HCT116 (cell line): ENCODE data around the gene SDF4. TPM values are rescaled to one million over a fixed set of nuclear protein-coding genes. Genes with fewer than 3 reads are reported as not detected.

Source experiments
- ATAC-seq: fragments of 200-7000 bp; cut with Tn5 transposase; 2 replicates; pipeline ENCODE4 v1.9.1; 2020; ENCODE audit warnings: mild to moderate bottlenecking, moderate library complexity
- BruUV-seq: library from RNA; stranded (reverse); fragments of 400-500 nt; replicated peaks from 2 replicates; lab custom pipeline; 2021; lab: Mats Ljungman, UMichigan
- CTCF ChIA-PET: fragments of 300-600 bp; sonication (Branson Sonifier 250); formaldehyde crosslinking; loops from one replicate; lab custom pipeline; 2021; ENCODE audit warnings: antibody characterized with exemption; lab: Charles Lee
- POLR2A ChIA-PET: fragments of 300-600, 350-600 bp; sonication (Branson Sonifier 250); formaldehyde crosslinking; loops from one replicate; lab custom pipeline; 2021; ENCODE audit warnings: antibody characterized with exemption; lab: Charles Lee
- RAD21 ChIA-PET, 2 experiments: fragments of 300-600 bp; sonication (Branson Sonifier 250); formaldehyde crosslinking; loops; one replicate each; lab custom pipeline; 2023; ENCODE audit warnings: low total read pairs in 2 of 2; ENCODE audit not compliant: uncharacterized antibody in 2 of 2, unreplicated experiment in 2 of 2, low non-redundant PET in 1 of 2; lab: Charles Lee
- DNase-seq: peaks from one replicate; pipeline ENCODE4 v3.0.0-alpha.2; 2010; ENCODE audit warnings: low read depth, low spot score
- H2AFZ ChIP-seq: fragments of 200-600 bp; shearing (Covaris generic), sonication (generic); 2 replicates; pipeline ENCODE4 v1.6.1; 2017; ENCODE audit warnings: low read depth, mixed run types, mixed read lengths, antibody characterized with exemption, low read length; ENCODE audit not compliant: poor library complexity, severe bottlenecking
- H3K27ac ChIP-seq: 2 replicates; pipeline ENCODE4 v1.5.1; 2012; ENCODE audit warnings: low read depth, low read length
- H3K27me3 ChIP-seq: fragments of 200-600 bp; sonication (generic); 2 replicates; pipeline ENCODE4 v1.6.1; 2016; ENCODE audit warnings: mixed run types, low read length, mixed read lengths; ENCODE audit not compliant: insufficient read depth
- H3K36me3 ChIP-seq, 2 experiments: fragments of 200-500 bp in 1 of 2; fragments of 200-600 bp in 1 of 2; sonication (Bioruptor generic) in 1 of 2; sonication (generic) in 1 of 2; 2 replicates each; pipeline versions ENCODE4 v1.5.1 to v1.6.1; 2014 to 2016; ENCODE audit warnings: low read length in 2 of 2, inconsistent platforms in 1 of 2, mixed read lengths in 1 of 2, mixed run types in 1 of 2; ENCODE audit not compliant: insufficient read depth in 2 of 2, control insufficient read depth in 1 of 2
- H3K4me1 ChIP-seq, 2 experiments: fragments of 200-600 bp in 1 of 2; sonication (generic) in 1 of 2; 2 replicates each; pipeline versions ENCODE4 v1.5.1 to v1.6.1; 2012 to 2017; ENCODE audit warnings: low read length in 2 of 2, inconsistent platforms in 1 of 2, mild to moderate bottlenecking in 1 of 2, mixed read lengths in 1 of 2, mixed run types in 1 of 2, moderate library complexity in 1 of 2; ENCODE audit not compliant: insufficient read depth in 2 of 2, control insufficient read depth in 1 of 2
- H3K4me2 ChIP-seq: fragments of 200-600 bp; sonication (generic); 2 replicates; pipeline ENCODE4 v1.6.1; 2017; ENCODE audit warnings: mixed run types, low read length, mixed read lengths
- H3K4me3 ChIP-seq, 2 experiments: fragments of 200-600 bp in 1 of 2; sonication (generic) in 1 of 2; replicated peaks in 1 of 2; 2 replicates each; pipeline ENCODE4 v1.5.1; 2011 to 2016; ENCODE audit warnings: low read length in 2 of 2, control low read depth in 1 of 2, low read depth in 1 of 2, mild to moderate bottlenecking in 1 of 2, mixed read lengths in 1 of 2, mixed run types in 1 of 2
- H3K79me2 ChIP-seq: fragments of 200-600 bp; sonication (generic); 2 replicates; pipeline ENCODE4 v1.6.1; 2017; ENCODE audit warnings: mild to moderate bottlenecking, mixed run types, low read length, moderate library complexity, mixed read lengths; ENCODE audit not compliant: insufficient read depth
- H3K9ac ChIP-seq: fragments of 200-600 bp; sonication (generic); 2 replicates; pipeline ENCODE4 v1.6.1; 2016; ENCODE audit warnings: low read length, mixed read lengths
- H3K9me2 ChIP-seq: fragments of 200-600 bp; sonication (generic), shearing (Covaris generic); 2 replicates; pipeline ENCODE4 v1.6.1; 2017; ENCODE audit warnings: mixed run types, mild to moderate bottlenecking, moderate library complexity; ENCODE audit not compliant: insufficient read depth
- H3K9me3 ChIP-seq, 2 experiments: fragments of 200-500 bp in 1 of 2; fragments of 200-600 bp in 1 of 2; sonication (Bioruptor generic) in 1 of 2; sonication (generic) in 1 of 2; 2 replicates each; pipeline ENCODE4 v1.6.1; 2014 to 2017; ENCODE audit warnings: low read length in 2 of 2, mixed read lengths in 2 of 2, inconsistent platforms in 1 of 2, low read depth in 1 of 2, mild to moderate bottlenecking in 1 of 2, mixed run types in 1 of 2, moderate library complexity in 1 of 2; ENCODE audit not compliant: control insufficient read depth in 1 of 2, insufficient read depth in 1 of 2
- H4K20me1 ChIP-seq: fragments of 200-600 bp; sonication (generic), shearing (Covaris generic); 2 replicates; pipeline ENCODE4 v1.6.1; 2017; ENCODE audit warnings: mixed run types, mild to moderate bottlenecking, moderate library complexity; ENCODE audit not compliant: insufficient read depth
- CBX3 ChIP-seq: IDR thresholded peaks from 2 replicates; pipeline ENCODE4 v1.6.1; 2012; ENCODE audit warnings: low read depth
- CEBPB ChIP-seq: IDR thresholded peaks from 2 replicates; pipeline ENCODE4 v1.6.1; 2012; ENCODE audit warnings: low read depth
- EGR1 ChIP-seq: IDR thresholded peaks from 2 replicates; pipeline ENCODE4 v1.6.1; 2012; ENCODE audit warnings: low read depth
- ELF1 ChIP-seq: IDR thresholded peaks from 2 replicates; pipeline ENCODE4 v1.6.1; 2012; ENCODE audit warnings: low read depth, borderline replicate concordance
- EZH2 ChIP-seq: fragments of 200-600 bp; sonication (generic); IDR thresholded peaks from 2 replicates; pipeline ENCODE4 v1.6.1; 2017; ENCODE audit warnings: antibody characterized with exemption, mixed run types
- EZH2phosphoT487 ChIP-seq: fragments of 200-600 bp; IDR thresholded peaks from 2 replicates; pipeline ENCODE4 v1.6.1; 2018; ENCODE audit warnings: antibody characterized with exemption, borderline replicate concordance
- JUND ChIP-seq: IDR thresholded peaks from 2 replicates; pipeline ENCODE4 v1.6.1; 2012
- MAX ChIP-seq: IDR thresholded peaks from 2 replicates; pipeline ENCODE4 v1.6.1; 2012
- POLR2A ChIP-seq: IDR thresholded peaks from 2 replicates; pipeline ENCODE4 v1.7.0; 2011; ENCODE audit warnings: borderline replicate concordance; ENCODE audit not compliant: insufficient read depth, insufficient read length; ENCODE audit errors: extremely low read depth
- POLR2AphosphoS5 ChIP-seq: IDR thresholded peaks from 2 replicates; pipeline ENCODE4 v1.6.1; 2011; ENCODE audit warnings: mild to moderate bottlenecking, low read depth, low read length, moderate library complexity
- RAD21 ChIP-seq: IDR thresholded peaks from 2 replicates; pipeline ENCODE4 v1.6.1; 2012; ENCODE audit warnings: low read depth, mild to moderate bottlenecking
- REST ChIP-seq: IDR thresholded peaks from 2 replicates; pipeline ENCODE4 v1.6.1; 2012; ENCODE audit warnings: low read depth
- SP1 ChIP-seq: IDR thresholded peaks from 2 replicates; pipeline ENCODE4 v1.6.1; 2012; ENCODE audit warnings: low read depth
- SRF ChIP-seq: IDR thresholded peaks from 2 replicates; pipeline ENCODE4 v1.6.1; 2012; ENCODE audit warnings: low read depth
- YY1 ChIP-seq: IDR thresholded peaks from 2 replicates; pipeline ENCODE4 v1.6.1; 2011; ENCODE audit warnings: low read length, low read depth, moderate library complexity, mild to moderate bottlenecking; ENCODE audit not compliant: insufficient replicate concordance; ENCODE audit errors: extremely low read depth
- ZBTB33 ChIP-seq: IDR thresholded peaks from 2 replicates; pipeline ENCODE4 v1.6.1; 2011; ENCODE audit warnings: mild to moderate bottlenecking, low read length, moderate library complexity; ENCODE audit not compliant: insufficient replicate concordance; ENCODE audit errors: extremely low read depth
- ZFX ChIP-seq: fragments of 450-650 bp; IDR thresholded peaks from 2 replicates; pipeline ENCODE4 v1.6.1; 2017
- intact Hi-C: fragments of 100-400 bp; cut with micrococcal nuclease; formaldehyde crosslinking; loops from 2 replicates; pipeline ENCODE4 v1.10.0; 2022
- total RNA-seq: library from RNA; stranded (reverse); gene quantifications from one replicate; pipeline ENCODE4 v1.2.1, GENCODE V29; 2021; ENCODE audit not compliant: unreplicated experiment

Gene SDF4
- total RNA-seq, 1 experiment from 2014 or later: 133 TPM

- no peak for ATAC-seq
- no peaks in the 10 kb centered on the region for H3K9me3 ChIP-seq
- H3K4me3 ChIP-seq: no peak overlapping the region
- 0 out of 4 replicates have a peak, but pooled peaks cover 0 to 4% of the 10 kb centered on the region in 2 experiments for H3K36me3 ChIP-seq
- no peaks in the 10 kb centered on the region for H3K27me3 ChIP-seq
- RAD21 ChIA-PET: no interaction called here
- no peaks in the 10 kb centered on the region for H4K20me1 ChIP-seq
- no peak overlapping the region for H2AFZ ChIP-seq
- peaks cover 12 to 41% of the 10 kb centered on the region in 2 experiments; a peak in 3 of 4 replicates for H3K4me1 ChIP-seq
- TF ChIP-seq CEBPB (no peak), SP1 (no peak), ZBTB33 (no peak), EZH2phosphoT487 (no peak), JUND (no peak), ELF1 (no peak), RAD21 (no peak), REST (no peak), EGR1 (no peak), CBX3 (no peak), MAX (no peak), POLR2A (no peak), POLR2AphosphoS5 (no peak), SRF (no peak), EZH2 (no peak), ZFX (no peak), YY1 (no peak)
- TF ChIP-seq, all 23 proteins: peak for 0
- ChIA-PET POLR2A (no interaction called here), CTCF (no interaction called here)
- H3K27ac ChIP-seq: no peak overlapping the region
- peaks cover 44% of the 10 kb centered on the region for H3K79me2 ChIP-seq
- H3K9ac ChIP-seq: no peak overlapping the region
- H3K4me2 ChIP-seq: no peak overlapping the region
- H3K9me2 ChIP-seq: no peaks in the 10 kb centered on the region
- no TSS peak for BruUV-seq
- intact Hi-C loops: no loop called here
- DNase-seq: no peak
Measured at GRCh38 chr1:1234180-1234808, 2.5 kb upstream of the SDF4 start.
